Measurements from ENCODE around the gene STK35.

DNA sequence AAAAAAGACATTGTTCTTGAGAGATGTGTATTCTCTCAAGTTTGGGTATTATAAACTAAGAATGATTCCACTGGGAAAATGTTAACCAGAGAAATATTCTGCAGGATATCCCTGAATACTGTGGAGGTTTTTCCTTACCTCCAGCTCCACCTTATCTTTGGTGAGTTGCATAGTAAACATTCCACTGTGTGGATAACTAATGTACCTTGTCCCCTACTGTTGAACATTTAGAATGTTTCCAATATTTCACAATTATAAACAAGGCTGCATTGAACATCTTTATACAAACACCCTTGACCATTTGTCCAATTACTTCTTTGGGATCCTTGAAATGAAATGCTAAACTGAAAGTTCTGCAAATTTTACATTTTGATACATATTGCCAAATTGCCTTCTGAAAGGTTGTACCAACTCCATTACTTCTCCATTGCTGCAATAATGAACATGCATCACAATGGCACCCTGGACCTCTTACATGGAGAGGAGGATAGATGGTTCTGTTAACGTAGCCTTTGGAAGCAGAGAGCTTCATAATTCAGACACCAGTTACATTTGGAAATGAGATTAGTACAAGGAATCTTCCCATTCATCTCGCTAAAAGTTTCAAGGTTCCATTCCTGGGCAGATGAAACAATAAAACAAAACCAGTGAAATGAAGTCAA lies 35.0 kb upstream of the STK35 start:
- TF ChIP-seq FOXM1 (IDR thresholded peaks at IDR 0.05; ENCODE audit: borderline replicate concordance), result no peak
- no peak for TF ChIP-seq ZNF384 (IDR thresholded peaks at IDR 0.05)
- no peak for TF ChIP-seq BHLHE40 (IDR thresholded peaks at IDR 0.05; ENCODE audit: borderline replicate concordance)
- no peak for TF ChIP-seq ARNT (IDR thresholded peaks at IDR 0.05)
- no peak for TF ChIP-seq FOXK2 (IDR thresholded peaks at IDR 0.05)
- TF ChIP-seq SP1 (IDR thresholded peaks at IDR 0.05), result no peak
- TF ChIP-seq TARDBP (IDR thresholded peaks at IDR 0.05), result no peak
- TF ChIP-seq ELF4 (IDR thresholded peaks at IDR 0.05), result no peak
- TF ChIP-seq, protein P1, sequence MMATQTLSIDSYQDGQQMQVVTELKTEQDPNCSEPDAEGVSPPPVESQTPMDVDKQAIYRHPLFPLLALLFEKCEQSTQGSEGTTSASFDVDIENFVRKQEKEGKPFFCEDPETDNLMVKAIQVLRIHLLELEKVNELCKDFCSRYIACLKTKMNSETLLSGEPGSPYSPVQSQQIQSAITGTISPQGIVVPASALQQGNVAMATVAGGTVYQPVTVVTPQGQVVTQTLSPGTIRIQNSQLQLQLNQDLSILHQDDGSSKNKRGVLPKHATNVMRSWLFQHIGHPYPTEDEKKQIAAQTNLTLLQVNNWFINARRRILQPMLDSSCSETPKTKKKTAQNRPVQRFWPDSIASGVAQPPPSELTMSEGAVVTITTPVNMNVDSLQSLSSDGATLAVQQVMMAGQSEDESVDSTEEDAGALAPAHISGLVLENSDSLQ (IDR thresholded peaks at IDR 0.05), result no peak

Measured in HEK293T (cell line).